Body of pancreas (tissue), 4 donors: ENCODE measurements around the gene PPAN.

Experiments used
- CTCF ChIP-seq, 7 experiments: fragments of 450-650 bp in 4 of 7; fragments of 200-600 bp in 3 of 7; sonication (generic) in 3 of 7; IDR thresholded peaks; one replicate each; pipeline ENCODE4 v1.5.1; 2016 to 2019; ENCODE audit warnings: antibody characterized with exemption in 7 of 7
- POLR2A ChIP-seq, 3 donors: fragments of 450-650 bp; IDR thresholded peaks; one replicate each; pipeline ENCODE4 v1.6.1; 2016; ENCODE audit warnings: antibody characterized with exemption in 3 of 3, mild to moderate bottlenecking in 2 of 3

GRCh38 chr19:10110076-10110971 is 4.2 kb downstream of the PPAN start:
- TF ChIP-seq POLR2A (IDR thresholded peaks at IDR 0.05) (no peak), CTCF (IDR thresholded peaks at IDR 0.05) (no peak)
